ACC112 (cell line): ENCODE data around the gene NR4A1.
"Not testable (repeated sequence)": the region's sequence is repeated elsewhere in the genome, so short reads cannot be mapped to it uniquely, and the experiment has no call there.

Source experiments
- H2AFZ ChIP-seq: fragments of 200-600 bp; sonication (generic); one replicate; pipeline ENCODE4 v1.6.0; 2017; ENCODE audit warnings: antibody characterized with exemption, low read length; ENCODE audit not compliant: unreplicated experiment
- H3K27ac ChIP-seq: fragments of 200-600 bp; sonication (generic); 2 replicates; pipeline ENCODE4 v1.5.1; 2014; ENCODE audit warnings: low read depth, mild to moderate bottlenecking, antibody characterized with exemption, low read length, moderate library complexity
- H3K27me3 ChIP-seq: fragments of 200-600 bp; sonication (generic); 2 replicates; pipeline ENCODE4 v1.6.1; 2014; ENCODE audit warnings: mild to moderate bottlenecking, antibody characterized with exemption, low read length, moderate library complexity, mixed read lengths; ENCODE audit not compliant: insufficient read depth
- H3K36me3 ChIP-seq: fragments of 200-600 bp; sonication (generic); 2 replicates; pipeline ENCODE4 v1.6.1; 2016; ENCODE audit warnings: mild to moderate bottlenecking, antibody characterized with exemption, low read length, moderate library complexity, mixed read lengths; ENCODE audit not compliant: insufficient read depth
- H3K4me1 ChIP-seq: fragments of 200-600 bp; sonication (generic); one replicate; pipeline ENCODE4 v1.6.1; 2016; ENCODE audit warnings: low read length, mixed read lengths; ENCODE audit not compliant: insufficient read depth, unreplicated experiment, control insufficient read depth
- H3K4me3 ChIP-seq: fragments of 200-600 bp; sonication (generic); 2 replicates; pipeline ENCODE4 v1.5.1; 2014; ENCODE audit warnings: mild to moderate bottlenecking, low read depth, low read length
- H3K79me2 ChIP-seq: fragments of 200-600 bp; sonication (generic); one replicate; pipeline ENCODE4 v1.6.0; 2016; ENCODE audit warnings: low read length; ENCODE audit not compliant: control insufficient read depth, unreplicated experiment, insufficient read depth

Gene NR4A1

GRCh38 chr12:52093346-52093745 lies 42.1 kb downstream of the NR4A1 start:
- Histone ChIP-seq H3K27me3 (peaks cover 29% of the 10 kb centered on the region), H3K4me1 (no peaks in the 10 kb centered on the region), H3K4me3 (no peak overlapping the region), H3K27ac (no peak overlapping the region), H2AFZ (no peak overlapping the region), H3K36me3 (no peaks in the 10 kb centered on the region), H3K79me2 (no peaks in the 10 kb centered on the region)

- H3K27ac ChIP-seq = no peak overlapping the region
- no peak overlapping the region for H3K4me3 ChIP-seq
- H3K4me1 ChIP-seq = no peaks in the 10 kb centered on the region
- peaks cover 19% of the 10 kb centered on the region for H3K27me3 ChIP-seq
- H3K79me2 ChIP-seq = no peaks in the 10 kb centered on the region
- H3K36me3 ChIP-seq = no peaks in the 10 kb centered on the region
- H2AFZ ChIP-seq = no peak overlapping the region
These were observed 45.2 kb downstream of the NR4A1 start for GRCh38 chr12:52096332-52097044.

GRCh38 chr12:52097045-52097666 lies 45.9 kb downstream of the NR4A1 start:
- Histone ChIP-seq H3K36me3 (no peaks in the 10 kb centered on the region), H3K79me2 (no peaks in the 10 kb centered on the region), H3K27ac (no peak overlapping the region), H3K4me1 (no peaks in the 10 kb centered on the region), H3K27me3 (peaks cover 13% of the 10 kb centered on the region), H2AFZ (no peak overlapping the region), H3K4me3 (no peak overlapping the region)

- not testable (repeated sequence) for H2AFZ ChIP-seq, H3K36me3 ChIP-seq, H3K4me3 ChIP-seq, H3K27ac ChIP-seq, H3K79me2 ChIP-seq, H3K4me1 ChIP-seq
- H3K27me3 ChIP-seq = peaks cover 13% of the 10 kb centered on the region; the same call in 1 of the 2 replicates
These were observed 53.3 kb downstream of the NR4A1 start for GRCh38 chr12:52104431-52105089.
